Tibial nerve (tissue), 4 donors: ENCODE measurements around the gene DESI1. TPM values are rescaled to one million over a fixed set of nuclear protein-coding genes. Genes with fewer than 3 reads are reported as not detected.
"Not testable (repeated sequence)": the region's sequence is repeated elsewhere in the genome, so short reads cannot be mapped to it uniquely, and the experiment has no call there.

Experiments
- DNase-seq, 2 donors: peaks; one replicate each; pipeline ENCODE4 v3.0.0-alpha.2; 2019; ENCODE audit warnings: low spot score in 2 of 2
- H3K27ac ChIP-seq, 4 donors: fragments of 200-600 bp; sonication (generic) in 3 of 4; one replicate each; pipeline ENCODE4 v1.5.1; 2017 to 2019; ENCODE audit warnings: mild to moderate bottlenecking in 1 of 4
- H3K27me3 ChIP-seq, 2 donors: fragments of 200-600 bp; sonication (generic) in 1 of 2; one replicate each; pipeline versions ENCODE4 v1.5.1 to v1.6.0; 2017 to 2019
- H3K36me3 ChIP-seq, 3 donors: fragments of 200-600 bp; sonication (generic); one replicate each; pipeline ENCODE4 v1.5.1; 2018 to 2019
- H3K4me1 ChIP-seq, 4 donors: fragments of 200-600 bp; sonication (generic) in 3 of 4; one replicate each; pipeline ENCODE4 v1.5.1; 2017 to 2019
- H3K4me3 ChIP-seq, 4 donors: fragments of 200-600 bp; sonication (generic) in 3 of 4; one replicate each; pipeline ENCODE4 v1.5.1; 2017 to 2019; ENCODE audit warnings: mild to moderate bottlenecking in 1 of 4, moderate library complexity in 1 of 4
- H3K9me3 ChIP-seq, 4 donors: fragments of 200-600 bp; sonication (generic) in 3 of 4; one replicate each; pipeline ENCODE4 v1.5.1; 2017 to 2019
- CTCF ChIP-seq, 5 experiments: fragments of 200-600 bp in 3 of 5; fragments of 450-650 bp in 2 of 5; sonication (generic) in 3 of 5; IDR thresholded peaks; one replicate each; pipeline ENCODE4 v1.5.1; 2016 to 2019; ENCODE audit warnings: antibody characterized with exemption in 5 of 5, mild to moderate bottlenecking in 3 of 5, moderate library complexity in 2 of 5
- EP300 ChIP-seq, 2 donors: sonication (generic); formaldehyde crosslinking; IDR thresholded peaks; one replicate each; pipeline ENCODE4 v1.6.1; 2017; ENCODE audit warnings: antibody characterized with exemption in 2 of 2, mild to moderate bottlenecking in 1 of 2
- POLR2A ChIP-seq, 2 donors: fragments of 450-650 bp; IDR thresholded peaks; one replicate each; pipeline ENCODE4 v1.6.1; 2017; ENCODE audit warnings: antibody characterized with exemption in 2 of 2, mild to moderate bottlenecking in 2 of 2, moderate library complexity in 2 of 2
- WGBS, 2 donors: methylation state at CpG; one replicate each; pipeline ENCODE4 v1.1.5; 2018; 5-methylcytosine and 5-hydroxymethylcytosine counted together
- total RNA-seq, 4 donors: library from RNA; depleted of rRNA; stranded (reverse); fragments of >200 nt; gene quantifications; one replicate each; pipeline ENCODE4 v1.1.0, GENCODE V29; 2016

Gene DESI1
- total RNA-seq, 4 donors from 2014 or later, result 16.5 to 24.6 (median 19.2) TPM

- DNase-seq, result no peak
- 77 to 83% methylated on average over 3 of the region's 3 CpGs for WGBS, 2 donors
- Histone ChIP-seq H3K27me3 (no peaks in the 10 kb centered on the region), H3K36me3 (peaks cover 7 to 98% (median 20%) of the 10 kb centered on the region in 3 donors), H3K9me3 (no peaks in the 10 kb centered on the region), H3K4me1 (no peaks in the 10 kb centered on the region), H3K27ac (no peak overlapping the region), H3K4me3 (no peak overlapping the region)
- no peak for TF ChIP-seq POLR2A (IDR thresholded peaks at IDR 0.05)
These were observed 26.9 kb upstream of the DESI1 start for GRCh38 chr22:41647771-41648170.

GRCh38 chr22:41642331-41643110, 21.7 kb upstream of the DESI1 start:
- no peak for TF ChIP-seq POLR2A (IDR thresholded peaks at IDR 0.05)
- no peak for TF ChIP-seq CTCF (IDR thresholded peaks at IDR 0.05)
- TF ChIP-seq EP300 (IDR thresholded peaks at IDR 0.05), result no peak
- DNase-seq, result no peak
- no peak overlapping the region for H3K27ac ChIP-seq
- WGBS, 2 donors, result 94 to 97% methylated on average over 6 of the region's 6 CpGs
- no peaks in the 10 kb centered on the region for H3K4me1 ChIP-seq
- no peaks in the 10 kb centered on the region for H3K27me3 ChIP-seq
- H3K4me3 ChIP-seq, result no peak overlapping the region
- peaks cover 5 to 100% (median 25%) of the 10 kb centered on the region in 3 donors for H3K36me3 ChIP-seq
- H3K9me3 ChIP-seq, result no peaks in the 10 kb centered on the region

- H3K27me3 ChIP-seq, result no peaks in the 10 kb centered on the region
- no peak for TF ChIP-seq CTCF (IDR thresholded peaks at IDR 0.05)
- TF ChIP-seq EP300 (IDR thresholded peaks at IDR 0.05), result no peak
- TF ChIP-seq POLR2A (IDR thresholded peaks at IDR 0.05), result no peak
- H3K9me3 ChIP-seq, result no peaks in the 10 kb centered on the region
- WGBS, 2 donors, result 98% methylated on average over 7 of the region's 7 CpGs
- H3K4me1 ChIP-seq, result no peaks in the 10 kb centered on the region
- peaks cover 0 to 100% (median 19%) of the 10 kb centered on the region in 3 donors for H3K36me3 ChIP-seq
- no peak overlapping the region for H3K4me3 ChIP-seq
- no peak overlapping the region for H3K27ac ChIP-seq
- DNase-seq, result no peak
These were observed 21.0 kb upstream of the DESI1 start for GRCh38 chr22:41641854-41642253.

GRCh38 chr22:41638748-41639147, 17.9 kb upstream of the DESI1 start:
- Histone ChIP-seq H3K27ac (no peak overlapping the region), H3K4me3 (no peak overlapping the region), H3K9me3 (no peaks in the 10 kb centered on the region), H3K27me3 (no peaks in the 10 kb centered on the region), H3K4me1 (no peaks in the 10 kb centered on the region), H3K36me3 (peaks cover 0 to 100% (median 24%) of the 10 kb centered on the region in 3 donors)
- TF ChIP-seq POLR2A (IDR thresholded peaks at IDR 0.05), result no peak
- no peak for TF ChIP-seq EP300 (IDR thresholded peaks at IDR 0.05)
- TF ChIP-seq CTCF (IDR thresholded peaks at IDR 0.05), result no peak
- 91 to 92% methylated on average over 5 of the region's 5 CpGs for WGBS, 2 donors
- DNase-seq, result no peak

- WGBS, 2 donors, result 93 to 97% methylated on average over 5 of the region's 5 CpGs
- no peak for DNase-seq
- H3K27me3 ChIP-seq, result no peaks in the 10 kb centered on the region
- H3K4me3 ChIP-seq, result no peak overlapping the region
- TF ChIP-seq POLR2A (IDR thresholded peaks at IDR 0.05), result no peak
- TF ChIP-seq CTCF (IDR thresholded peaks at IDR 0.05), result no peak
- no peak for TF ChIP-seq EP300 (IDR thresholded peaks at IDR 0.05)
- no peaks in the 10 kb centered on the region for H3K4me1 ChIP-seq
- no peak overlapping the region for H3K27ac ChIP-seq
- H3K36me3 ChIP-seq, result peaks cover 0 to 100% (median 24%) of the 10 kb centered on the region in 3 donors
- H3K9me3 ChIP-seq, result no peaks in the 10 kb centered on the region
These were observed 17.3 kb upstream of the DESI1 start for GRCh38 chr22:41638124-41638523.

GRCh38 chr22:41637623-41638022, 16.8 kb upstream of the DESI1 start:
- WGBS, 2 donors, result 98% methylated on average over 8 of the region's 8 CpGs
- not testable (repeated sequence) for H3K27ac ChIP-seq, H3K27me3 ChIP-seq, H3K4me3 ChIP-seq, H3K9me3 ChIP-seq, H3K4me1 ChIP-seq, DNase-seq
- H3K36me3 ChIP-seq, result peaks cover 0 to 100% (median 24%) of the 10 kb centered on the region in 3 donors
